Activated CD4-positive, alpha-beta T cell treated with anti-CD3 and anti-CD28 coated beads for 1 hour (primary cell): ENCODE results near the gene IKZF2.

Source experiments
- DNase-seq: peaks from one replicate; pipeline ENCODE4 v3.0.0-alpha.2; 2020

Gene IKZF2

DNA sequence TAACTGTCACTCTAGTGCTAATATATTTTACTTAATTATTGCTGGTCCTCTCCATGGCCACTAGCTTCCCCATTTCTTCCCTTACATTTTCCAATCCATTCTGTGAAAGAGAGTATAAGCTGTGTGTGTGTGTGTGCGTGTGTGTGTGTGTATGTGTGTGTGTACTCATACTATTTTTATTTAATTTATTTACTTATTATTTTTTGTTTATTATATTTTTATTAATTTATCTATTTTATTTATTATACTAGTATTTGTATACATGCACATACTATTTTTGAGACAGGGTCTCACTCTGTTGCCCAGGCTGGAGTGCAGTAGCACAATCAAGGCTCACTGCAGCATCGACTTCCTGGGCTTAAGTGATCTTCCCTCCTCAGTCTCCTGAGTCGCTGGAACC is 59.6 kb downstream of the IKZF2 start:
- no peak for DNase-seq

- no peak for DNase-seq
These were observed 60.6 kb downstream of the IKZF2 start for GRCh38 chr2:213090772-213091171.

DNA sequence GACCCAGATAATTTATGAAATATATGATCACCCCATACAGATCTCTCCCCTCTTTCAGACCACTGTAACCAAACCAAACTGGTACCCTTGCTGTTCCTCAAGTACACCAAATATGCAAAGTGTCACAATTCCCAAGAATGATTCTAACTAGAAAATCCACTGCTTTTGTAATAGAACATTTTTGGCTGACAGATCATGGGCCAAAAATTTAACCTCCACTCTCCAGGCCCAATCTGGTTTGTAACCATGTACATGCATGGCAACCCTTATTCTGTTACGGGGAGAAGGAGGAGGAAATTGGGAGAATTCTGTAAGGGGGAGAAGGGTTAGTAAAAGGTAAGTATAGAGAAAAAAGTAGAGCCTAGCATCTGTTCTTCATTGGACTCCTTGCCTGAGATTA is 62.0 kb downstream of the IKZF2 start:
- DNase-seq: no peak

DNA sequence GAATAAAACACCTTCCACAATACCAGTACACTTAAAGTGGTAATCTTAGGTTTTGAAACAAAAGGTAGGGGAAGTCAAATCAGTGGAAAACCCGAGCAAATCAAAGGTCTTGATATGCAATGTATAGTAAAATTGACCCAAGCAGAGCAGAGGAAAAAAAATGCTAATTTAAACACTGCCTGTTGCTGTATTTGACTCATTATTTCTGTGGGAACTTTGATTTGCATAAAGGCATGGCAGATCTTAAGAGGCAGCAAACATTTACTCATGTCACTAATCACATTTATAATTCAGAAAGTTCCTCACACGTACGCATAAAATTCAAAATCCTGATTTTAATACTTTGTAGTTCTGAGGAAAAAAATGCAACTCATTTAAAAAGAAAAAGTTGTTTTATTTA is 64.4 kb downstream of the IKZF2 start:
- no peak for DNase-seq

- DNase-seq: no peak
These were observed 64.8 kb downstream of the IKZF2 start for GRCh38 chr2:213086571-213086970.

DNA sequence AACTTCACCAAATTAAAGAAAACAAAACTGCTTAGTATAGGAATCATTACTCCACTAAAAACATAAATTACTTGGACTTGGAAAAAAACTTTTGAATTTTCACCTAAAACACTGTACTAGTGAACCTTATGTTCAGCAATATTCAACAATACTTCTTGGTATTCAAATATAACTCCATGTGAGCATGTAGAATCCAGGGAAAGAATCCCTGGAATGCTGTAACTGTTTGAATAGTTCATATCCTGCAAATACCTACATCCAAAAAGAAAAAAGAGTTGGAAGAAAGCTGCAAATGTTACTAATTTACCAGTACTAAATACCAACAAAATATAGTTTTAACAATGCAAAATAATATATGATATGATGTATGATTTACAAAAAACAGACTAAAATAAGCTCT is 65.4 kb downstream of the IKZF2 start:
- DNase-seq: no peak

- DNase-seq: no peak
These were observed 65.9 kb downstream of the IKZF2 start for GRCh38 chr2:213085538-213085937.

DNA sequence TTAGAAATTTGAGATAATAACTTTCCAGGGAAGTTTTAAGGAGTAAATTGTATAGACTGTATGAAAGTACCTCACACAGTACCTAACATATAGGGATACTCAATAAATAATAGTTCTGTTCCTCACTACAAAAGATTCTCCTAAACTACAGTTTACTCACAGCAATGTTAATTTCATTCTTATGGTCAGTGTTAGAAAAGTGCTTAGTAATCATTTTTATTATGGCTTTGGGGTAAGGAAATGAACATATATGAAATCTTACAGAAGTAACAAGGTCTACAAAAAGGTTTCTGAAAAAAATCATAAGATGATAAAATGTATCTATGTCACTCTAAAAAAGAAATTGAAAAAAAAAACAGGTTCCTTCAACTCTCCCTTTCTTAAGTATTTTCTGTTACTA is 67.2 kb downstream of the IKZF2 start:
- no peak for DNase-seq

DNA sequence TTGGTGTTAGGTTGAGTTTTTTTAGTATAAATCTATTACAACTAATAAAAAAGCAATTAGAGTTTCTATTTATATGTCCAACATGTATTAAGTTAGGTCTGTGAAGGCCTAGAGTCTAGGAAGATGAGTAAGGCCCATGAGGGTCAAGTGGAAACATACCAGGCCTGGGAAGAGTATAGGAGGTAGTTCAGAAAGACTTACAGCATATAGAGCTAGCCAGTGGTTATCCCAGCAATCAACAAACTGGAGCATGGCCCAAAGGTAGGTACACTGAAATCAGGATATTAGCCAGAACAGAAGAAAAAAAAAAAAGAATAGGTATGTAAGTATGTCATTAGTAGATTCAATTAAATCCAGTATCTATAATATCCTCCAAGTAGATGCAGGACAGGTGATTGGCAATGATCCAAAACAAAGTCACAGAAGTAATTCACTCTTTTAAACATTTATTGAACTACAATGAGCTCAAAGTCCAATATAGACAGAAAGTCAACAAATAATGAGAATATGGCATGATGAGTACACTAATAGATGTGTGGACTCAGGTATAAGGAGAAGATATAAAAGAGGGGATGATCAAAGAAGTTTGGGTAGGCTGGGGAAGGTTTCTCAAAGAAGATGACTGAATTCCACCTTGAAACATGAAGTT is 70.3 kb downstream of the IKZF2 start:
- DNase-seq: no peak

- no peak for DNase-seq
These were observed 71.7 kb downstream of the IKZF2 start for GRCh38 chr2:213079756-213080155.

DNA sequence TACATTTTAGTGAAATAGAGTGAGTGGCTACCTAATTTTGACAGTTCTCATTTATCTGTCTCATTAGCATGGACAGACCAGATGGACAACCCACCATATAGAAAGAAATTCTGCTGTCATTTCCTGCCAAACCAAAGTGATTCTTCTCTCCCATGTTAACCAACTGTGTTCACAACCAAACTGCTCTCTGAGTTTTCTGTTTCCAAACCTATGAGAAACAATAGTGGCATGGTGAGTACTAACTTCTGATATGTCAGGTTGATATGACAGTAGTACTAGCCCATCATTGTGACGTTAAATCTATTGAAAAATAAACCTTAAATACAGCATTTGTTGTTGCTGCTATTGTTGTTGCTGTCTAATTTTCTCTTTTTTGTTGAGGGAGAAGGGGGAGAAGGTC is 72.7 kb downstream of the IKZF2 start:
- no peak for DNase-seq

GRCh38 chr2:213069531-213069930 is 81.9 kb downstream of the IKZF2 start:
- no peak for DNase-seq

DNA sequence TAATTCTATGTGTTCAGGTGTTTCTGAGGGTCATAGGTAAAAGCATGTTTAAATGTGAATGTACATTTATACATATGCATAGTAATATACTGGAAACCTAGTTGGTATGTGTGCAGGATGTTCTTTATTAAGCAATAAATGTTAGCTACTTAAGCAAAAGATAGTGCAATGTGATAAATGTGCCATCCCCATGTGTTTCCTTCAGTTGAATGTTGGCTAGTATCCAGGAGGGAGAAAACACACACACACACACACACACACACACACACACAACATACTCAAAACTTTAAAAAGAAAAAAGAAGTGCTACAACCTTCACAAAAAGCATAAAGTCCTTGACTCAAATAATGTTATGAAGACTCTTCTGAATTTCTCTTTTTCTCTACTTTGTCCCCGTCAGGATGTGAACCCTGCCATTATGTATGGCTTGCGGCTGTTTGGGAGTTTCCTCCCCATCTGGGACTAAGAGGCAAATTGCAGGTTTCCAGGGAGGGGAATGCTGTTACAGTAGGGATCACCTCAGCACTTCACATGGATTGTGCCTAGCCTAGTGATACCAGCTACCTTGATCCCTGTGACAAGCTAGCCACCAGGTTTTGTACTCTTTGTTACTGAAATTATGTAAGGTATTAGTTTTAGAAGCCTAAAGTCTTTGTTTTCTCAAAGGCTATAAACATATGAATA is 82.6 kb downstream of the IKZF2 start:
- no peak for DNase-seq

GRCh38 chr2:213067888-213068287 is 83.5 kb downstream of the IKZF2 start:
- DNase-seq: no peak

- DNase-seq: no peak
These were observed 85.0 kb downstream of the IKZF2 start for GRCh38 chr2:213066443-213066743.

- DNase-seq: no peak
These were observed 85.6 kb downstream of the IKZF2 start for GRCh38 chr2:213065583-213066442.

DNA sequence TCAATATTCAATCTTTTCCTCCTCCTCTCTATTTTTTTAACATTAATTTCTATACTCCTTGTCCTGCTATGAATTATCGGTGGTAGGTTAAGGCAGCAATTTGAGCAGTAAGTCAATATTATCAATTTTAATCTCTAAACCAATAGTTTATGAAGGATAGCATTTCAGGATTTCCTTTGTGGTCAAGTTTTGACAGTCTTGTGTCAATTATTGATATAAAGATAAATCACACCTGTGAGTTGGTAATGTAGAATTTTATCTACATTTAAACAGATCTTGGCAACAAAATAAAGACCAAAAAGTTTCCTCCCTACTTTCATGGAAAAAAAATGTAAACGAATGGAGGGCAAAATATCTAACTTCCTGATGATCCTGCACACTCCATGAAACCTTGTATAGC is 87.3 kb downstream of the IKZF2 start:
- DNase-seq: no peak

DNA sequence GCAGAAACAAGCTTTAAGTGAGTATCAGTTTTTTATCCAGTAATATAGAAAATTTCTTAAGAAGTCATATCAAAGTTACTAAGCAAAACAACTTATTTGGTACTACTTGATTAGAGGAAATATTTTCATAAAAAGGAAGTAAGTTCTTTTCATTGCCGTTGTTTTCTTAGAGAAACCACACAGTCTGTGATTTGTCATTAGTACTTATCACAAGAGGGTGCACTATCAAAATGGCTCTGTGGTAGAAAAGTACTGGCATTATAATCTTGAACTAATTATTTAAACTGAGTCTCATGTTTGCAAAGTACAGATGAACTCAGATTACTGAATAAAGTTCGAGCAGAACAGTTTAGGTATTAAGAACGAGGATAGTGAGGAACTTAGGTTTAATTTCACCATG is 93.4 kb downstream of the IKZF2 start:
- no peak for DNase-seq

DNA sequence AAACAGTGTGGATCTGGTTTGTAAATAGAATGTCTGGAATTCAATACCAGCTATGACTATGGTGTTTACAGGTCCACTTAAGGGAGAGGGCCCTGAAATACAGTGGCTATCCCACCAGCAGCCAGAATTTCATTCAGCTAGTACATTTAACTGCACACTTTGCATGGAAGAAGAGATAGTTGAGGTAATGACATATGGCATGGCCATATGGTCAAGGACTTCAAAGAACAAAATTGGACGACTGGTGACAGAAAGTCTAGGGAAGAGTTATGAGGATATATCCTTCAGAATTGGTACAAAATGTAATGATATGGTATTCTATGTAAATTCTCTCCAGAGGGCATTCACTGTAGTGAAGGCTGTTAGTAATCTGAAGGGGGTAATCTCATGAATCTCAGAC is 105.0 kb downstream of the IKZF2 start:
- DNase-seq: no peak

DNA sequence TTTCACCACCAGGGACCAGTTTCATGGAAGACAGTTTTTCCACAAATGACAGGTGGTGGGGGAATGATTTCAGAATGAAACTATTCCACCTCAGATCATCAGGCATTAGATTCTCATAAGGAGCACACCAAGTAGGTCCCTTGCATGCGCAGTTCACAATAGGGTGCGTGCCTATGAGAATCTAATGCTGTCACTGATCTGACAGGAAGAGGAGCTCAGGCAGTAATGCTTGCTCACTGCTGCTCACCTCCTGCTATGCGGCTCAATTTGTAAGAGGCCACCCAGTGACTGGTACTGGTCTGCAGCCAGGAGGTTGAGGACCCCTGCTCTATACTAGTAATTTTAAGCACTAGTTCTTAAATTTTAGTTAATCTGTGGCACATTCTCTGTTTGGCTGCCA is 107.8 kb downstream of the IKZF2 start:
- DNase-seq: no peak

- DNase-seq: no peak
These were observed 109.2 kb downstream of the IKZF2 start for GRCh38 chr2:213042262-213042661.

DNA sequence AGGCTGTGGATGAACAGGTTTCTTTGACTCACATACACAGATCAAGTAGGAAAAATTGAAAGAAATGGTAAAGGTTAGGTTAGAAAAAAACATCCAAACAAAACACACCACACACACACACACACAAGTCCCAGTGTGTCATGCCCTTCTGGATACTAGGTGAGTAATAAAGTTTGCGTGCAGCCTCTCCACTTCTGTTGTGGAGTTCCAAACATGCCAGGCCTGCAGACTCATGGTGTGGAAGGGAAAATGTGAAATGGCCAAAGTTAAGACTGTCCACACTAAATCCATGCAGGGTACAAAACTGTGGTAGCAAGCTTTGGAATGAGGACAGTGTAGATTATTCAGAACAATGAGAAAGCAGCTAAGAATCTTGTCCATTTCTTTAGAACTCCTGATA is 114.6 kb downstream of the IKZF2 start:
- no peak for DNase-seq

DNA sequence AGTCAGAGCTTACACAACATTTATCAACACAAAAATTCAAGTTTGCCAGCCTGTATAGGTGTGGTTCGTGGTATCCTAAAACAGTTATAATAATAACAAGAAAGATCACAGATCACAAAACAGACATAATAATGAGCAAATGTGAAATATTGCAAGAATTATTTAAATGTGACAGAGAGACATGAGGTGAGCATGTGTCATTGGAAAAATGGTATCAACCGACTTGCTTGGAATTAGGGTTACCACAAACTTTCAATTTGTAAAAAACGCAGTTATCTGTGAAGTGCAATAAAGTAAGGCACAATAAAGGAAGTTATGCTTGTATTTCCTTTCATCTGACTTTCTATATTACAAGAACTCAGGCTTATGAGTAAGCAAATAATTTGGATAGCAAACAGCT is 116.8 kb downstream of the IKZF2 start:
- no peak for DNase-seq

DNA sequence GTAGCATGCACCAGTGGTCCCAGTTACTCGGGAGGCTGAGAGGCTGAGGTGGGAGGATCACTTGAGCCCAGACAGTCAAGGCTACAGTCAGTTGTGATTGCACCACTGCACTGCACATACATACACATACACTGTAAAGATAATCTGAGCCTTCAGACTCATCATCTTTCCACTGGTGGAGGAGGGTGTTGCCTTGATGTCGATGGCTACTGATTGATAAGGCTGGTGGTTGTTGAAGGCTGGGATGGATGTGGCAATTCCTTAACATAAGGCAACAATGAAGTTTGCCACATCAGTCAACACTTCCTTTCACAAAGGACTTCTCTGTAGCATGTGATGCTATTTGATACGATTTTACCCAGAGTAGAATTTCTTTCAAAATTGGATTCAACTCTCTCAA is 118.8 kb downstream of the IKZF2 start:
- DNase-seq: no peak
